CD4-positive, alpha-beta T cell treated with Interleukin-6 for 4 hours (primary cell): Measurements from ENCODE around the gene CT47C1.
"Not testable (repeated sequence)": the region's sequence is repeated elsewhere in the genome, so short reads cannot be mapped to it uniquely, and the experiment has no call there.

Experiments
- DNase-seq: peaks from one replicate; pipeline ENCODE4 v3.0.0-alpha.2; 2020; ENCODE audit warnings: mixed read lengths

Gene CT47C1

DNA sequence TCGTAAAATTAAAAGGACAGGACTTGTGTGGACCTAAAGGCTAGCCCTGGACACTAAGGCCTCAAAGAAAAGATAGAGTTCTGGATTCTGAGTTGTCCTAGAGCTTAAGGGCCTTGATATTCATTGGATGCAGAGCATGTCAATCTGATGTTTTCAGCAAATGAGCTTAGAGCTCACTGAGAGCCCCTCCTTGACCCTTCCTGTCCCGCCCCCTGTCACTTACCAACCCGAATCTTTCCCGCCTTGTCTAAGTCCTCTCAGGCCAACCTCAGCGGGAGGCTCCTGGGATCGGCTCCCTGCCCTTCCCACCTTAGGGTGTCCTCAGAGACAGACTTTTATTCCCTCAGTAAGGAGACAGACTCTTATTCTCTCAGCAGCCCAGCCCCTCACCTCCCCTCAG, at the start of gene CT47C1:
CT47C1 (plus strand) TSS at position 250 of the 400 bp plus-strand sequence. CDS start 233 bp downstream, outside the sequence.
- no peak for DNase-seq

DNA sequence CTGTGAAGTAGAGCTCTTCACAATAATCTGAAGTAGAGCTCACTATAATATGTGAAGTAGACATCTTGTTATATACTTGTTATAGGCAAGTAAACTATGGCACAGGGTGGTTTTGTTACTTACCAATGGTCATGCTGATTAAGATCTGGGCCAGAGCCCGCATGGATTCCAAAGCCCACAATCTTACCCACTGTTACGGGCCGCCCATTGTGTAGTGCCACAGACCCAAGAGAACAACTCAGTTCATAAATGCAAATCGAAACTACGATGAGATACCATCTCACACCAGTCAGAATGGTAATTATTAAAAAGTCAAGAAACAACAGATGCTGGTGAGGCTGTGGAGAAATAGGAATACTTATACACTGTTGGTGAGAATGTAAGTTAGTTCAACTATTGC, 46.9 kb upstream of the CT47C1 start:
- DNase-seq: no peak

- not testable (repeated sequence) for DNase-seq
Measured at GRCh38 chrX:119026344-119026743, 46.4 kb upstream of the CT47C1 start.

- not testable (repeated sequence) for DNase-seq
Measured at GRCh38 chrX:119027960-119028732, 44.6 kb upstream of the CT47C1 start.

- no peak for DNase-seq
Measured at GRCh38 chrX:119028733-119029330, 44.0 kb upstream of the CT47C1 start.

- not testable (repeated sequence) for DNase-seq
Measured at GRCh38 chrX:119029656-119030055, 43.1 kb upstream of the CT47C1 start.

DNA sequence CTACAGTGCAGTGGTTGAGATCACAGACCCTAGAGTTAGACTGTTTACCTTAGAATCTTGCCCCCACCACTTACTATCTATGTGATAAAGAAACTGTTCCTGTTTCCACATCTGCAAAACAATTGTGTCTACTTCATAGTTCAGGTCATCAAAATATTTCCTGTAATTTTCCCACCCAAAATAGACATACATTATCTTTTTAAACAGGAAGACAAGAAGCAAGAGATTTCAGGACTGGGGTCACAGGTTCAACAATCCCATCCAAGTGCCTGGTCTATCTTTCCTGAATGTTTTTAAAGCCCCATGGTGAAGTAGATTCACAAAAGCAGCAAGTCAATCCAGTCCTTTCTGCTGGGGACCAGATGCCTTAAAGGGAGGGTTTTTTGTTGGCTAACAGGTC, 41.8 kb upstream of the CT47C1 start:
- DNase-seq: no peak

DNA sequence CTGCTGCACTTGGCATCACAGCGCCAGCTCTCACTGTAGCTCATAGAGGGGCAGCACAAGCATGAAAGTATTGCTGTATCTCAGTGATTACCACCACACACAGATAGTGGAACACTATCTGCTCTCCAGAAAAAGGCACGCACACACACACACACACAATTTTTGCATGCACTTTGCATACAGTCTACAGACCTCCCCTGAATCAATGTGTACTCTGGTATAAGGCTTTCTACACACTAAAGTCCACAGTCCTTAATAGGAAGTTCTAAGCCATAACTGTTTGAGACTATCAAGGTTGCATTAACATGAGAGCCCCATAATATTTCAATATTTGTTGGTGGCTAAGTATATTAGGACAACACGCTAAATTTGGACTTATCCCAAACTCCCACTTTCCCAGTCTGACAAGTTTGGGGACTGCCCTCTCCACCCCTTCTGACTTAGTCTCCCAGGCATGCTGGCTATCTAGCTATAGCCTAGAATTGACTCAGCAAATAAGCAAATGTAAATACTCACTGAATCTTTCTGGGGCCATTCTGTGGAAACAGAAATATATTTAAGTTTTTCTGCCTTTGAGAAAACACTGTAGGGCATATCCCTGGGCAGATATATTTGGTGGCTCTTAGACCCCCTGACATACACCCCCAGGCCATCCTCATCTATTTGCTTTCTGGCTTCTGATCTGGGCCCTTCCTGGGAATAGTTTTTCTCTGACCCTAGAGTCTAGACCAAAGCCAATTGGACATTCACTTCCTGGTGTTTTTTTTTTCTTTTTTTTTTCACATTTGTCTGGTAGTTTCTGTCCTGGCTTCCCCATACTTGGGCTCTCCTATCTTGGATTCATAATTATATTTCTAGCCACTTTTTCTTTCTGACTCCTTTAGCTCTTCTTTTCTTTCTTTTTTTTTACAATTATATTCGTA, 36.4 kb upstream of the CT47C1 start:
- no peak for DNase-seq

DNA sequence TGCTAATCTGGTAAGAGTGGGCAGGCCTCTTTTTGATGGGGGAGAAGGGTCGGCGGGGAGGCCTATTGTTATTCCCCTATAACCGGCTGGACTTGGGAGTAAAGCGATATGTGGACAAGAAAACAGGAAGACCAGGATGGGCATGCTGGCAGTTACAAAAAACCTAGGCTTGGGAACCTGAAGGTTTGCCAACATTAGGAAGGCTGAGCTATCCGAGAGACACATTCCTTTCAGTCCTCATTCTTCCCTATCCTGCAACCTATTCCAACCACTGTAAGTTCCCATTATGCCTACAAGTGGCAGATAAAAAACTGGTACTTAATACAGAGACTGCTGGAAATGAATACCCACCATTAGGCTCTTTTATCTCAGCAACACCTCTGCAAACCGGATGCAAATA, 32.4 kb upstream of the CT47C1 start:
- DNase-seq: no peak

DNA sequence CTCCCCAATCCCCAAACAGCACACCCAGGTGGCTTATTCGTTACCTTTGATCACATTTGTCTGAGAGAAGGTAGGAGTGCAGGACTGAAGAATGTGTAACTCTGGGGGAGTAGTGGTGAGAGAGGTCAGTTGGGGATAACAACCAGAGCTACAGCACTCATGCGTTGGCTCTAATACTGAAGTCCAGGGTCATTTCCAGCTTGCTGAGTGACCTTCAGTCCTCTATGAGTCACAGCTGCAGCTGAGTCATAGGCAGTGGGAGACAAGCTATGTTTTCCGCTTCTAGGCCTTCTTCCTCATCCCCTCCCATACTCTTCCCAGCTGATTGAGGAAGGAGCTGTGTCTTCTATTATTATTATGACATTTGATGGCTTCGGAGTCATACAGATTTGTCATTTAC, 31.6 kb upstream of the CT47C1 start:
- no peak for DNase-seq

- no peak for DNase-seq
Measured at GRCh38 chrX:119042040-119042439, 30.8 kb upstream of the CT47C1 start.

GRCh38 chrX:119042996-119043395, 29.8 kb upstream of the CT47C1 start:
- DNase-seq: no peak

DNA sequence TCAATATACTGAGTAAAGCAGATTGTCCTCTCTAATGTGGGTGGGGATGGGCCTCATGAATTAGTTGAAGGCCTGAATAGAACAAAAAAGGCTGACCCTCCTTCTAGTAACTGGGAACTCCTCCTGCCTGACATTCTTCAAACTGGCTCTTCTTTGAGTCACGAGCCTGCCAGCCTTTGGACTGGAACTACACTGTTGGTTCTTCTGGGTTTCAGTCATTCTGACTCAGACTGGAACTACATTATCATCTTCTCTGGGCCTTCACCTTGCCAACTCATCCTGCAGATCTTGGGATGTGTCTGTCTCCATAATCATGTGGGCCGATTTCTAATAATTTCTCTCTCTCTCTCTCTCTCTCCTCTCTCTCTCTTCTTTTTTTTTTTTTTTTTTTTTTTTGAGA, 26.9 kb upstream of the CT47C1 start:
- no peak for DNase-seq

GRCh38 chrX:119055687-119056086, 17.1 kb upstream of the CT47C1 start:
- no peak for DNase-seq

- DNase-seq: no peak
Measured at GRCh38 chrX:119062750-119063374, 9.9 kb upstream of the CT47C1 start.

GRCh38 chrX:119063428-119063827, 9.4 kb upstream of the CT47C1 start:
- DNase-seq: no peak

DNA sequence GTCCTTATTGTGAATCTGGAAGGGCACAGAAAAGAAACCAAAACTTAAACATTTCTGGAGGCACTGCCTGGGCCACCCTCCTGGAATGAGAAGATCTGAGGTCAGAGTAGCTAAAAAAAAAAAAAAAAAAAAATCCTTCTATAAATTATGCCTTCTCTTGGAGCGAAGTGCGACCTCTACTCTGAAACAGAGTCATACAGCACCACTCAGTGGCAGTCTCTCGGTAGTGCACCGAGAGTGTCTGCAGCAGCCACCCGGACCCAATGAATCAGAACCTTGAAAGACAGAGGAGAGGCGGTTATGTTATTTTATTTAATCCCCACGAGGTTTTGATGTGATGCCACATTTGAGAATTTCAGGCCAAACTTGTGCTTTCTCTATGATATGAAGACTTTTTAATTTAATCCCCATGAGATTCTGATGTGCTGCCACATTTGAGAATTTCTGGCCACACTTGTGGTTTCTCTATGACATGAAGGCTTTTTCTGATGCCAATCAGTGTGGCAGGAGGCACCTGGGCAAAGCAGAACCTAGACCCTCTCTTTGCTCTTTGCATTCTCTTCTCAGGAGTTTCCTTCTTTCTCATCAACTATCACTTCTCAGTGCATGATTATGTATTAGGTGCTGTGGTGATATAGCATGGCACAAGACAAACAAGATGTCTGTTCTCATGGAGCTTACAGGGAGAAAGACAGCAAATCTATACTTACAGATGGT, 5.6 kb upstream of the CT47C1 start:
- DNase-seq: peak; percentile 38

- DNase-seq: no peak
Measured at GRCh38 chrX:119069128-119069527, 3.7 kb upstream of the CT47C1 start.

DNA sequence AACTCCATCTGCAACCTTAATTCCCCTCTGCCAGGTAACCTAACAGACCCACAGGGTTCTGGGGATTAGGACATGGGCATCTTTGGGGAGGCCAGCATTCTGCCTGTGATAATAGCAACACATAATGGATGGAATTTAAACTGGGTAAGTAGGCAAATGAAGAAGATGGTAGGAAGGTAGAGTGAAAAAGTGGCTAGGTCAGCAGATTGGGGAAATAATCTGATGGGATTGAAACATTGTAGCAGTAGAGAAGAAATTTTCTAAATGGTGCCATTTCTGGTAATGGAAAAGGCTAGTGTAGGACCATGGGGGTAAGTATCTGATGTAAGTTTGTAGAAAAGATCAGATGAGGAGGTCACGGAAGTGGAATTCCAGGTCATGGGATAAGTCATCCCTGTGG, 3.0 kb upstream of the CT47C1 start:
- no peak for DNase-seq

GRCh38 chrX:119071381-119071780, 1.4 kb upstream of the CT47C1 start:
- DNase-seq: no peak

- no peak for DNase-seq
Measured at GRCh38 chrX:119073200-119073905, 560 bp downstream of the CT47C1 start.

GRCh38 chrX:119073911-119074310, 1.1 kb downstream of the CT47C1 start:
- DNase-seq: no peak
